Measurements from ENCODE around the gene ZAP70. TPM values are rescaled to one million over a fixed set of nuclear protein-coding genes. Genes with fewer than 3 reads are reported as not detected.

The ZAP70 gene
- total RNA-seq, 1 experiment from 2014 or later: not detected

GRCh38 chr2:97761192-97761591, 47.8 kb downstream of the ZAP70 start:
- no peaks in the 10 kb centered on the region for H3K4me1 ChIP-seq (ENCODE audit: insufficient read depth, low read length, poor library complexity, severe bottlenecking)
- DNase-seq (ENCODE audit: low spot score): no peak
- BruUV-seq (replicated peaks): no TSS peak
- ChIA-PET POLR2A (ENCODE audit: low non-redundant PET) (no interaction called here), CTCF (no interaction called here)
- H3K27ac ChIP-seq (ENCODE audit: low read depth, low read length, poor library complexity, severe bottlenecking): no peak overlapping the region
- H3K27me3 ChIP-seq (replicated peaks; ENCODE audit: insufficient read depth, low read depth, low read length, poor library complexity): no peaks in the 10 kb centered on the region
- no peaks in the 10 kb centered on the region for H3K9me3 ChIP-seq (ENCODE audit: low read depth, low read length, poor library complexity, severe bottlenecking)
- intact Hi-C loops (cut with micrococcal nuclease; ENCODE audit: unreplicated experiment): no loop called here
- H3K4me3 ChIP-seq (ENCODE audit: low read depth, low read length, poor library complexity, severe bottlenecking): no peak overlapping the region
- TF ChIP-seq EZH2 (IDR thresholded peaks at IDR 0.05; ENCODE audit: borderline replicate concordance, low read depth, low read length, poor library complexity, severe bottlenecking): no peak
- H3K36me3 ChIP-seq (ENCODE audit: insufficient read depth, low read length, poor library complexity, severe bottlenecking): peaks cover 3% of the 10 kb centered on the region

- H3K4me3 ChIP-seq (ENCODE audit: low read depth, low read length, poor library complexity, severe bottlenecking): no peak overlapping the region
- no TSS peak for BruUV-seq (replicated peaks)
- H3K27me3 ChIP-seq (replicated peaks; ENCODE audit: insufficient read depth, low read depth, low read length, poor library complexity): no peaks in the 10 kb centered on the region
- H3K27ac ChIP-seq (ENCODE audit: low read depth, low read length, poor library complexity, severe bottlenecking): no peak overlapping the region
- no peaks in the 10 kb centered on the region for H3K4me1 ChIP-seq (ENCODE audit: insufficient read depth, low read length, poor library complexity, severe bottlenecking)
- no peaks in the 10 kb centered on the region for H3K9me3 ChIP-seq (ENCODE audit: low read depth, low read length, poor library complexity, severe bottlenecking)
- H3K36me3 ChIP-seq (ENCODE audit: insufficient read depth, low read length, poor library complexity, severe bottlenecking): peaks cover 3% of the 10 kb centered on the region
- intact Hi-C loops (cut with micrococcal nuclease; ENCODE audit: unreplicated experiment): no loop called here
- TF ChIP-seq EZH2 (IDR thresholded peaks at IDR 0.05; ENCODE audit: borderline replicate concordance, low read depth, low read length, poor library complexity, severe bottlenecking) (no peak), CTCF (conservative IDR thresholded peaks at IDR 0.05; ENCODE audit: low read depth, low read length) (no peak)
- ChIA-PET POLR2A (ENCODE audit: low non-redundant PET) (no interaction called here), CTCF (no interaction called here)
- no peak for DNase-seq (ENCODE audit: low spot score)
Measured at GRCh38 chr2:97763176-97763845, 49.9 kb downstream of the ZAP70 start.

GRCh38 chr2:97764559-97765263, 51.3 kb downstream of the ZAP70 start:
- no peaks in the 10 kb centered on the region for H3K9me3 ChIP-seq (ENCODE audit: low read depth, low read length, poor library complexity, severe bottlenecking)
- no peak for DNase-seq (ENCODE audit: low spot score)
- ChIA-PET POLR2A (ENCODE audit: low non-redundant PET) (no interaction called here), CTCF (no interaction called here)
- H3K36me3 ChIP-seq (ENCODE audit: insufficient read depth, low read length, poor library complexity, severe bottlenecking): no peaks in the 10 kb centered on the region
- H3K27ac ChIP-seq (ENCODE audit: low read depth, low read length, poor library complexity, severe bottlenecking): no peak overlapping the region
- H3K4me1 ChIP-seq (ENCODE audit: insufficient read depth, low read length, poor library complexity, severe bottlenecking): no peaks in the 10 kb centered on the region
- TF ChIP-seq CTCF (conservative IDR thresholded peaks at IDR 0.05; ENCODE audit: low read depth, low read length) (no peak), EZH2 (IDR thresholded peaks at IDR 0.05; ENCODE audit: borderline replicate concordance, low read depth, low read length, poor library complexity, severe bottlenecking) (no peak)
- no peaks in the 10 kb centered on the region for H3K27me3 ChIP-seq (replicated peaks; ENCODE audit: insufficient read depth, low read depth, low read length, poor library complexity)
- intact Hi-C loops (cut with micrococcal nuclease; ENCODE audit: unreplicated experiment): no loop called here
- BruUV-seq (replicated peaks): no TSS peak
- H3K4me3 ChIP-seq (ENCODE audit: low read depth, low read length, poor library complexity, severe bottlenecking): no peak overlapping the region

Measured in A673 (cell line).